NCI-H1105 (cell line): ENCODE results near the gene PCCA.
A peak's percentile ranks its signal among the peaks of the same experiment; 100 is the strongest.
"Not testable (repeated sequence)": the region's sequence is repeated elsewhere in the genome, so short reads cannot be mapped to it uniquely, and the experiment has no call there.

ENCODE experiments used
- DNase-seq: peaks from one replicate; lab custom pipeline; 2025; lab: John Stamatoyannopoulos, UW

Gene PCCA

GRCh38 chr13:100245104-100245503, 156.2 kb downstream of the PCCA start:
- no peak for DNase-seq

DNA sequence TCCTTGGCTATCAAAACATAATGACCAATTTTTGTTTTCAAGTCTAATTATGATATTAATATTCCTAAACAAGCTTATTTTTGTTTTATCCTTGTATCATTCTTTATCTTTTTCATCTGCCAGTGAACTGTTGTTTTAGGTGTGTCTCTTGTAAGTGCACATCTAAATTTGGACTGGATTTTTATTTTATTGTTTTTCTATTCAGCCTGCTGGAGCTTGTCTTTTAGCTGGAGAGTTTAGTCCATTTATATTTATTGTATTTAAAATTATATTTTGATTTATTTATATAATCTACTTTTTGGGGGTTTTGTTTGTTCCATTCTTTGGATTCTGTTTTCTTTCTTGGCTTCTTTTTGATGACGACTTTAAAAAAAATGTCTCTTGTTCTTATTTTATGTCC, 159.0 kb downstream of the PCCA start:
- DNase-seq, result no peak

DNA sequence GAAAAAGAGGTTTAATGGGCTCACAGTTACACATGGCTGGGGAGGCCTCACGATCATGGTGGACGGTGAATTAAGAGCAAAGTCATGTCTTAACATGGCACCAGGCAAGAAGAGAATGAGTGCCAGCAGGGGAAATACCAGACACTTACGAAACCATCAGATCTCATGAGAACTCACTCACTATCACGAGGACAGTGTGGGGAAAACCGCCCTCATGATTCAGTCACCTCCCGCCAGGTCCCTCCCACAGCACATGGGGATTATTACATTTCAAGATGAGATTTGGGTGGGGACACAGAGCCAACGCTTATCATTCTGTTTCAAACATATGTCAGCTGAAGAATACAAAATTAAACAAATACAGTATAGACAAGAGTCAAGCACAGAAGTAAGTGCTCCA, 165.1 kb downstream of the PCCA start:
- no peak for DNase-seq

GRCh38 chr13:100262404-100262803, 173.5 kb downstream of the PCCA start:
- no peak for DNase-seq

- DNase-seq, result no peak
These were observed 177.1 kb downstream of the PCCA start for GRCh38 chr13:100266026-100266425.

DNA sequence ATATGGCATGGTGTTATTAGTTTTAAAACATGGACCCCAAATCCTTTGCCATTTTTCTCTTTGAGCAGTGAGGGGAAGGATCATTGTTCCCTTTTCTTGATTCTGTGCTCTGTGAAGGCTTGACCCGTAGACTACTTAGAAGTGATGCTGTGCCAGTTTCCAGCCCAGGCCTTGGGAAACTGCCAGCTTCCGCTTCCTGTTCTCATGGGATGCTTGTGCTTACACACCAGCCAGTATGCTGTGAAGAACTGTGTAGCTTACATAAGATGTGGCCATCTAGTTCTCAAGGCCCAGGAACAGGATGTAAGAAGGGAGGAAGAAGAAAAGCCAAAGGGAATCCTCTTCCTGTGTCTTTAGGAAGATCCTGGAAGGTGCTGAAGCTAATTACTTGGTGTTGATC, 180.9 kb downstream of the PCCA start:
- DNase-seq, result no peak

- no peak for DNase-seq
These were observed 184.2 kb downstream of the PCCA start for GRCh38 chr13:100273138-100273537.

DNA sequence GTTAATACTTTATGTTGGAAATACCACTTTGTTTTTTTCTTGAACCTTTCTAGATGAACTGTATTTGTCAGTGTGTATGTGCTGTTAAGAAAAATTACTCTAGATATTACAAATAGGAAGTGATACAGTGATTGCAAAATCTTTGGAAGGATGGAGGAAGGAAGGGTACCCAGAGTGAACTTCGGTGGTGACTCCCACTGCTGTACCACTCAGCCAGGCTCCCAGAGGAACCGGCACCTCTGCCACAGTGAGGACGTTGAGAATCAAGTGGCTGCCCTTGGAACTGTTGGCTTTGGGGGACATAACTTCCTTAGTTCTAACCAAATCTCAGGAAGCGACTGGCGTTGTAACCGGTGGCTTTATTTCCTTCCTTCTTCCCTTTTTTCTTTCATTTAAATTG, 184.7 kb downstream of the PCCA start:
- no peak for DNase-seq

GRCh38 chr13:100274942-100275506, 186.1 kb downstream of the PCCA start:
- DNase-seq, result no peak

GRCh38 chr13:100275746-100276145, 186.9 kb downstream of the PCCA start:
- no peak for DNase-seq

DNA sequence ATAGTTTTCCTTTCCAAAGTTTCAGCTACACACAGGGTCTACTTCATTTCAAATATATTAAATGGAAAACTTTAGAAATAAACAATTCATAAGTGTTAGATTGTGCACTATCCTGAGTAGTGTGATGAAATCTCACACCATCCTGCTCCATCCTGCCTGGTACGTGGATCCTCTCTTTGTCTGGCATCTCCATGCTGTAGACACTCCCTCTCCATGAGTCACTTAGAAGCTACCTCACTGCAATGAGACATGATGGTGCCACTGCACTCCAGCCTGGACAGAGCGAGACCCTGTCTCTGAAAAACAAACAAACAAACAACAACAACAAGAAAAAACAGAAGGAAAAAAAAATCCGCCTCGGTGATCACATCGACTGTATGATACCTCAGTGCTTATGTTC, 191.8 kb downstream of the PCCA start:
- no peak for DNase-seq

DNA sequence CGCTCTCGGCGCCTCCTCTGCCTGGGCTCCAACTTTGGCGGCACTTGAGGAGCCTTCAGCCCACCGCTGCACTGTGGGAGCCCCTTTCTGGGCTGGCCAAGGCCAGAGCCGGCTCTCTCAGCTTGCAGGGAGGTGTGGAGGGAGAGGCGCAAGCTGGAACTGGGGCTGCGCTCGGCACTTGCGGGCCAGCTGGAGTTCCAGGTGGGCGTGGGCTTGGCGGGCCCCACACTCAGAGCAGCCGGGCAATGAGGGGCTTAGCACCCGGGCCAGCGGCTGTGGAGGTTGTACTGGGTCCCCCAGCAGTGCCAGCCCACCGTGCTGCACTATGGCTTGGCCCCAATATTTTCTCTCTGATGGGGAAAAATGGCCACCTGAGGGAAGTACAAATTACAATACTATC, 193.4 kb downstream of the PCCA start:
- not testable (repeated sequence) for DNase-seq

DNA sequence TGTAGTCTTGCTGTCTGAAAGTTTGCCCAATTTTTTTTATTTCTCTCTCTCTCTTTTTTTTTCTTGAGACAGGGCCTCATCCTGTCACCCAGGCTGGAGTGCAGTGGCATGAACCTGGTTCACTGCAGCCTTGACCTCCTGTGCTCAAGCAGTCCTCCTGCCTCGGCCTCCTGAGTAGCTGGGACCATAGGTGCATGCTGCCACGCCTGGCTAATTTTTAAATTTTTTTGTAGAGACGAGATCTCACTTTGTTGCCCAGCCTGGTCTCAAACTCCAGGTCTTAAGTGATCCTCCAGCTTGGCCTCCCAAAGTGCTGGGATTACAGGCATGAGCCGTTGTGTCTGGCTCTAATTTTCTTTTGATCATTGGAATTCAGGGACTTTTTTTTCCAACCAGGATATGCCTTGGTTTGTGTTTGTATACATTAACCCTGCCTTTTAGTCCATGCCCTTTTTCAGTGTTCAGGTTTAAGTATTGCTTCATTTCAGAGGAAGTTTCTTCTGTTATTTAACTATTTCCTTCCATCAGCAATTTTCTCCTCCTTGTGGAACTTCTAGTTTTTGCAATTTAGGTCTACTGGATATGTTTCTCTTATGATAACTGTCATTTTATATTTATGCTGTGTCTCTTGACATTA, 201.4 kb downstream of the PCCA start:
- DNase-seq, result no peak

DNA sequence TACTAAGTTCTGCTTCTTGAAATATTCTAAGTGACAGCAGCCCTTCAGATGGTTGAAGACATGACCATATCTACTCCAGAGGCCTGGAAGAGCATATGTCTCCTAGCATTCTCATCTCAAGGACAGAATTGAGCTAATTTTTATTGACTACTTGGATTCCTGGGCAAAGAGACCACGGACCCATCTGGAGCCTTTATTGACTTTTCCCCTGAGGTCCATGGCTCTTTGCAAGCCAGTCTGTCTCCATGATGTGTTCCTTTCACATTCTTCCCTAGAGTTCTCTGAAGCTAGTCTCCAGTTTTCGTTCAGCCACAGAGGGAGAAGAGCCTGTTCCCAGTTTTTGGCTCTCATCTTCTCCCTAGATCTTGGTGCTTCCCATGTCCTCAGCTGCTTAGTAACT, 202.7 kb downstream of the PCCA start:
- DNase-seq, result no peak

GRCh38 chr13:100297413-100297812, 208.5 kb downstream of the PCCA start:
- DNase-seq, result no peak

- no peak for DNase-seq
These were observed 209.3 kb downstream of the PCCA start for GRCh38 chr13:100298116-100298681.

- DNase-seq, result no peak
These were observed 209.8 kb downstream of the PCCA start for GRCh38 chr13:100298691-100299090.

DNA sequence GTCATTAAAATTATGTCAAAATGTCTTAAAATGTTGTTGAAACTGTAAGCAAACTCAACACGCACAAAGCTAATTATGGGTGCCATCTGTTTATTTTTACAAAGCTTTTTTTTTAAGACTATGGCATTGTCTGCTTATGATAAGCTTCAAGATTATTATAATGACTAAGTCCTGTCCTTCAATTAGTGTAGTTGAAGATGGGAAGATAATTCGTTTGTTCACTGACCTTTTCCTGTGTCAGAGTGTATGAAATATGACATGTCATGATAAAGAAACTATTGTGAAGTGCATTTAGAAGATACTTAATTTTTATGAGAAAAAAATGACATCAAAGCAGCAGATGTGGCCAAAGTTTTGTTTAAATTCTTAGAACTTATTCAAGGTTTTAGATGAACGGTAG, 211.3 kb downstream of the PCCA start:
- no peak for DNase-seq

- DNase-seq, result no peak
These were observed 211.8 kb downstream of the PCCA start for GRCh38 chr13:100300708-100301107.

DNA sequence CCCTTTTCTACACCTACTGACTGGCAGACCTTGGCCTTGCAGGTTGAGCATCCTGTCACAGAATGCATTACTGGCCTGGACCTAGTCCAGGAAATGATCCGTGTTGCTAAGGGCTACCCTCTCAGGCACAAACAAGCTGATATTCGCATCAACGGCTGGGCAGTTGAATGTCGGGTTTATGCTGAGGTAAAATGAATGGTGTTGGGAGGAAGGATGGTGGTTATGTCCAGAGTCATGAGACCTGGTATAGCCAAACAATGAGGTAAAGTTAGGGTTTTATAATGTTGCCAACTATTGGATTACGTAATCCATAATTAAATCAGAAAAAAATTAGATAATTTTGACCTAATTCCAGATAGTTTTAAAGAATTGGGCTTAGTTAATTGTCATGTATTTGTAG, 212.5 kb downstream of the PCCA start:
- peak; percentile 55 for DNase-seq

DNA sequence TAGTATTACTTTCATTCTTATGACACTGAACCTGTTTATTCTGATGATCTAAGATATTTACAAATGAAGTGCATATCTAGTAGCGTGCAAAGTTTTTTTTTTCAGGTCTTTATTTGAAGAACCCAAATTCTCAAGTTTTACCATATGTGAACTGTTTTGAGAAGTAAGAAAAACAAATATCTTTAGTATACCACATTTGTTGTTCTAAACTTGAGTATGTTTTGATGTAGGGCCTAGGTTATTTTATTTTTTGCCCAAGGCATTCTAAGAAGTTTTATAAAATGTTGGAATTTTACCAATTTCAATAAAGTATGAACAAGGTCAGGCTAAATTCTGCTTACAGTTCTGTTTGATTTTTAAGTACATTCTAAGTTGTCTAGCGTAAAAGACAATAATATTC, 213.5 kb downstream of the PCCA start:
- no peak for DNase-seq

GRCh38 chr13:100304229-100304628, 215.3 kb downstream of the PCCA start:
- no peak for DNase-seq

- DNase-seq, result no peak
These were observed 216.5 kb downstream of the PCCA start for GRCh38 chr13:100305398-100305797.

- DNase-seq, result no peak
These were observed 217.1 kb downstream of the PCCA start for GRCh38 chr13:100306030-100306429.
